ENCODE measurements around the gene SP140. TPM values are rescaled to one million over a fixed set of nuclear protein-coding genes. Genes with fewer than 3 reads are reported as not detected.

SP140 gene
- total and polyA plus RNA-seq, 2 of the 8 experiments (the other 6 are each of a cell fraction or from before 2014, with no cell fraction given) = 0.23 to 1.3 TPM

DNA sequence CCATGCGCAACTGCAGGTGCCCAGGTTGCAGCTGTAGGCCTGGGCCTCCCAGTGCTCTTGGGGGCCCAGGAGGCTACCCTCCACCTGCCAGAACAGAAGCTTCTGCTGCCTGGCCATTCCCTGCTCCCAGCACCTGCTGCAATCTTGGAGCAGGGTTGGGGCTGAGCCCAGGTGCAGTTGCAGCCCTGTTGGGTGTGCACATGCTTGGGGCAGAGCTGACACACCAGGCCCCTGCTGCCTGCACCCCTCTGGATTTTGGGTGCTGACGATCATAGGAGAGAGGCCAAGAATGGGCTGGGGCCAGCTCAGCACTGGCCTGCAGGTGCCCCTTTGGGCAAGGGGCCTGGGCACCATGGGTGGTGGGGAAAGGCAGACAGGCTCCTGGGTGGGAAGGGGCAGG lies 80.9 kb downstream of the SP140 start:
- no peak for FAIRE-seq
- TF ChIP-seq BRCA1 (IDR thresholded peaks at IDR 0.05; ENCODE audit: low read depth, low read length) (no peak), CHD1 (IDR thresholded peaks at IDR 0.05; ENCODE audit: low read depth, low read length) (no peak), POLR2AphosphoS5 (IDR thresholded peaks at IDR 0.05; ENCODE audit: low read depth, low read length) (no peak), E2F6 (IDR thresholded peaks at IDR 0.05) (no peak), SRF (IDR thresholded peaks at IDR 0.05; ENCODE audit: low read depth, low read length) (no peak), SP4 (IDR thresholded peaks at IDR 0.05; ENCODE audit: low read length) (no peak)
- TF ChIP-seq, protein P1, sequence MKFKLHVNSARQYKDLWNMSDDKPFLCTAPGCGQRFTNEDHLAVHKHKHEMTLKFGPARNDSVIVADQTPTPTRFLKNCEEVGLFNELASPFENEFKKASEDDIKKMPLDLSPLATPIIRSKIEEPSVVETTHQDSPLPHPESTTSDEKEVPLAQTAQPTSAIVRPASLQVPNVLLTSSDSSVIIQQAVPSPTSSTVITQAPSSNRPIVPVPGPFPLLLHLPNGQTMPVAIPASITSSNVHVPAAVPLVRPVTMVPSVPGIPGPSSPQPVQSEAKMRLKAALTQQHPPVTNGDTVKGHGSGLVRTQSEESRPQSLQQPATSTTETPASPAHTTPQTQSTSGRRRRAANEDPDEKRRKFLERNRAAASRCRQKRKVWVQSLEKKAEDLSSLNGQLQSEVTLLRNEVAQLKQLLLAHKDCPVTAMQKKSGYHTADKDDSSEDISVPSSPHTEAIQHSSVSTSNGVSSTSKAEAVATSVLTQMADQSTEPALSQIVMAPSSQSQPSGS (IDR thresholded peaks at IDR 0.05; ENCODE audit: low read length) = no peak

More for the DNA sequence above, 80.9 kb downstream of the SP140 start:
- H3K18ac ChIP-seq (ENCODE audit: extremely low read depth, low read length) = no peak overlapping the region
- H3K23me2 ChIP-seq (ENCODE audit: low read depth, low read length) = no peaks in the 10 kb centered on the region
- no peak overlapping the region for H2BK5ac ChIP-seq (ENCODE audit: low read depth, low read length)
- H3K4me3 ChIP-seq (ENCODE audit: extremely low read depth in 1 of 4, insufficient read depth in 2 of 4, low read depth in 3 of 4, low read length in 4 of 4) = no peak overlapping the region
- no peak overlapping the region for H3K14ac ChIP-seq (ENCODE audit: insufficient read length)
- H3K23ac ChIP-seq (ENCODE audit: insufficient read length) = no peak overlapping the region
- no peak overlapping the region for H3K56ac ChIP-seq (replicated peaks; ENCODE audit: insufficient read length, low read depth, low read length)
- peaks cover 0 to 3% of the 10 kb centered on the region in 2 experiments; a peak in 1 of 4 replicates for H3K9me3 ChIP-seq (ENCODE audit: insufficient read depth in 2 of 2, low read depth in 1 of 2, low read length in 1 of 2)
- no peak overlapping the region for H2BK20ac ChIP-seq (ENCODE audit: low read length)
- no peak overlapping the region for H4K5ac ChIP-seq (ENCODE audit: insufficient read length, low read depth, low read length)
- H4K20me1 ChIP-seq (replicated peaks in 1 of 2; ENCODE audit: control insufficient read depth in 1 of 2, insufficient read depth in 2 of 2, low read length in 2 of 2) = no peaks in the 10 kb centered on the region
- H3K4ac ChIP-seq (replicated peaks; ENCODE audit: insufficient read length, low read depth, low read length) = no peak overlapping the region
- no peaks in the 10 kb centered on the region for H3K27me3 ChIP-seq (replicated peaks in 1 of 4; ENCODE audit: control insufficient read depth in 3 of 4, extremely low read depth in 1 of 4, insufficient read depth in 3 of 4, low read length in 3 of 4)
- H3K79me1 ChIP-seq (ENCODE audit: low read depth, low read length) = no peaks in the 10 kb centered on the region
- POLR2A ChIA-PET (ENCODE audit: partially characterized antibody) = no interaction called here
- no peak overlapping the region for H2AFZ ChIP-seq (ENCODE audit: low read length)
- no peak overlapping the region for H2BK12ac ChIP-seq (ENCODE audit: low read depth, low read length)
- no peaks in the 10 kb centered on the region for H3K4me1 ChIP-seq (replicated peaks in 1 of 4; ENCODE audit: control insufficient read depth in 3 of 4, insufficient read depth in 4 of 4, low read length in 3 of 4)
- no peak overlapping the region for H3K4me2 ChIP-seq (ENCODE audit: insufficient read depth in 1 of 2, low read depth in 2 of 2, low read length in 2 of 2)
- no peaks in the 10 kb centered on the region for H3K79me2 ChIP-seq (ENCODE audit: control insufficient read depth in 1 of 2, insufficient read depth in 2 of 2, low read length in 2 of 2)
- H2AK5ac ChIP-seq (ENCODE audit: low read depth, low read length) = no peak overlapping the region
- no peak overlapping the region for H2BK120ac ChIP-seq (replicated peaks; ENCODE audit: low read depth, low read length)
- no peak overlapping the region for H3K9ac ChIP-seq (replicated peaks in 1 of 4; ENCODE audit: extremely low read depth in 1 of 4, low read depth in 3 of 4, low read length in 3 of 4)
- no peak overlapping the region for H4K91ac ChIP-seq (replicated peaks; ENCODE audit: insufficient read length, low read length)
- H4K8ac ChIP-seq (ENCODE audit: extremely low read depth, insufficient read depth, low read length) = no peak overlapping the region; the same call in 1 of the 2 replicates
- no peak overlapping the region for H3K27ac ChIP-seq (ENCODE audit: low read depth, low read length)
- H3K36me3 ChIP-seq (ENCODE audit: control insufficient read depth in 2 of 4, insufficient read depth in 4 of 4, low read length in 3 of 4) = no peaks in the 10 kb centered on the region
- WGBS, 2 experiments (ENCODE audit: extremely low coverage in 1 of 2, insufficient coverage in 1 of 2, insufficient read length in 1 of 2, insufficient replicate concordance in 2 of 2, low coverage in 1 of 2, low lambda C conversion rate in 2 of 2, missing lambda C conversion rate in 1 of 2) = 67% methylated on average over 2 of the region's 2 CpGs; no CpG with 5 or more reads in 1 of the 2 experiments
- H2BK15ac ChIP-seq (ENCODE audit: low read length) = no peak overlapping the region
- no peak for DNase-seq (ENCODE audit: low read depth in 1 of 2, low spot score in 2 of 2)
- CTCF ChIA-PET (ENCODE audit: partially characterized antibody) = interaction anchor here (1.0 to 1.5 kb wide), 2 partner anchors 193 to 298 kb away, joined by 3 read pairs; no protein-coding TSS in a partner anchor
